NCI-H2196 treated with DMSO at 0.1 percent for 48 hours (cell line): Measurements from ENCODE around the gene COLEC11.
A peak's percentile ranks its signal among the peaks of the same experiment; 100 is the strongest.

Experiments used
- DNase-seq: peaks from one replicate; lab custom pipeline; 2025; ENCODE audit not compliant: unreplicated experiment; lab: John Stamatoyannopoulos, UW

Gene COLEC11

DNA sequence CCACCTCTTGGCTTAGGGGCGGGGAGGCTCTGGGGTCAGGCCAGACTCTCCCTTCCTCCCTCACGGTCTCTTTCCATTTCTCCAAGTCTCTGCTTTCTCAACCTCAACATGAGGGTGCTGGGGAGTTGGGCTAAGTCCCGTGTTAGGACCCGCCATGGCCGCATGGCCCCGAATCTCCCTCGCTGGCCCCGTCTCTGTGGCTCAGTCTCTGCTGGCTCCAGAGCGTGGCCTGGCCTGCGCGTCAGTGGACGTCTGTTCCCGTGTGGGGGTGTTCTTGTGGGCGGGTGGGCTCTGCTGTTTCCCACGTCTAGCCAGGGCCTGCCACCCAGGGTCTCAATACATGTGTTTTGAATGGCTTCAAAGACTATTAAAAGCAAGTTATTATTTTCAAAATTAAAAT is 75.5 kb downstream of the COLEC11 start:
- no peak for DNase-seq

DNA sequence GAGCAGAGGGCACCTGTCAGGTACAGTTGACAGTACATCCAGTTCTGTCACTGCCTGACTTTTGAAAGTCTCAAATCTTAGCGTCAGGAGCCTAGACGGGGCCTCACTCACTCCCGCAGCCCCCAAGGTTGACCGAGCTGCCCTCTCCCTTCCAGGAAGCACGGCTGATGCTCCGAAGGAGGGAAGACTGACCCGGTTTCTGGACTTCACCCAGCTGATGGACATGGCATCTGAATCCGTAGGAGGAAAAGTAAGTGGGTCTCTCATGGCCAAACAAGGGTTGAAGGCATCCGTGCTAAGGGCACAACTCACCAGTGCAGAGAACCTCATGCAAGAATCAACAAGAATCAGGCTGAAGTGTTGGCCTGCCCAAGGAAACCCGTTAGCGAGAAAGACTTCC is 76.0 kb downstream of the COLEC11 start:
- DNase-seq, result no peak

DNA sequence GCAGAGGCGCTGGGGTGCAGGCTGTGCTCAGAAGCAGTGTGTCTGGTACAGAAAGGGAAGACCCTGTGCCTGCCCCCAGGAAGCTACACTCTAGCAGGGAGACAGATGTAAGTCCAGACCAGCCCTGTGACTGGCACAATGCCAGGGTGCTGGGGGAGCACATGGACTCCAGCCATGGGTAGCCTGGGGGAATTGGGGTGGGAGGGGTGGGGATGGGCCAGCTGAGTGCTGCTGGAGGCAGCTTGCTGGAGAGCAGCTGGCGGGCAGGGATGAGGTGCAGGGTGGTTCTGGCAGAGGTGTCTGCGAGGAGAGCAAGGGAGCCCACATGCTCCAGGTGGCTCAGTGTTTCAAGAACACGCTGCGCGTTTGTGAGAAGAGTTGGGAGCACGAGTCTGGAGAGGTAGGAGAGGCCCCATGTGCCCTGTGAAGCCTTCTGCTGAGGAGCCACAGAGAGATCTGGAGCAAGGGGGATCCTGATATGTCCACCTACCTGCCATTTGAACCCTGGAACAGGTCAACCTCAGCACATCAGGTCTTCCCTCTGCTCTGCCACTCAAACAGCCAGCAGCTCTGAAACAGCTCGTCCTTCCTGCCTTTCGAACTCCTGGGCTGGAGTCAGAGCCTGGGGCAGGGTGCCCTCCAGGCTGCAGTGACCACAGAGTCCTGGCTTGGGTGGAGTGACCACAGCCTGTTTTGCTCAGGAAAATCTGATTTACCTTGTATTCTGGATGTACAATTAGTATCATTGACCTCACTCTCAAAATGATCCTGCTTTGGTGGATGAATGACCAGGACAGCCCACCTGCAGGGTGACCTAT is 78.2 kb downstream of the COLEC11 start:
- no peak for DNase-seq

DNA sequence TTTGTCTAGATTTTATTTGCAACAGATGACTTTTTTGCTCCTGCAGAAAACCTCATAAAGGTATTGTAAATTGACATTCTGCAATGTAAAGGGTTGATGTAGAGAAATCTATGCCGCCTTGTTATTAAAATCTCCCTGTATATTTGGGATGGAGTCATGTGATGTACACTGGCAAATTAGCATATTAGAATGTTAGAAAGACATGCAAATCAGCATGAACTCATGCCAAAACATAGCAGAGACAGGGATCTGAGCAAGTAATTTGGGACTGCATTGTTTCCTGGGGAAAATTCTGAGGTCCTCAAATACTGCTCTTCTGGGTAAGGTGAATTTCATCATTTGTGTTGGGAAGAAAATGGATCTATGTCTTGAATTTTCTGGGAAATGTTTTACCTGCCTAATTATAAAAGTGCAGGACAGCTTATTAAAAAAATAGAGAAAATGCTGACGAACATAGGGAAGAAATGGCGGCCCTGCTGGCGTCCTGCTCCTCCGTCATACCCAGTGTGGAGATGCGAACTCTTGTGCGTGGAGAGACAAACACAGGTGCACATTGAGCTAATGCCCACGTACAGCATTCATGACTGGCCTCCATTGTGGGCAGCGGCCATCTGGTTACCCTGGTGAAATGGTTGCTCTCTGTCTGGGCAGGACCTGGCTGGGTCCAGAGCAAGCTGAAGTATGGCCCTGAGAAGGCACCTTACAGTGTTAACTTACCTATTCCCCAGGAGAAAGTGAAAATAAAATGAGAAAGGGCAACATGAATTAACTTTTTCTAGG is 79.3 kb downstream of the COLEC11 start:
- DNase-seq, result no peak

DNA sequence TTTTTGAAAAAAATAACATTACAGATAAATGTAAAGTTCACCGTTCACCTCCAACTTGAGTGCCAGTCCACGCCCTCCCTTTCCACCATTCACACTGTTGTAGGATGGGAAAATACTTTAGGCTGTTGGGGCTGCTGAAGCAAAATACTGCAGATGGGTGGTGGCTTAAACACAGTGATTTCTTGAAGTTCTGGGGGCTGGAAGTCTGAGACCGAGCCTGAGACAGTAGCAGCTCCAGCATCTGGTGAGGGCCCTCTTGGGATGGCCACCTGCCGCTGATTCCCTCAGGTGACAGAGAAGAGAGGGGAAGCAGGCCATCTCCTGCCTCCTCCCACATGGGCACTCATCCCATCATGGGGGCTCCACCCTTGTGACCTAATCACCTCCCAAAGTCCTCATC is 80.8 kb downstream of the COLEC11 start:
- no peak for DNase-seq

DNA sequence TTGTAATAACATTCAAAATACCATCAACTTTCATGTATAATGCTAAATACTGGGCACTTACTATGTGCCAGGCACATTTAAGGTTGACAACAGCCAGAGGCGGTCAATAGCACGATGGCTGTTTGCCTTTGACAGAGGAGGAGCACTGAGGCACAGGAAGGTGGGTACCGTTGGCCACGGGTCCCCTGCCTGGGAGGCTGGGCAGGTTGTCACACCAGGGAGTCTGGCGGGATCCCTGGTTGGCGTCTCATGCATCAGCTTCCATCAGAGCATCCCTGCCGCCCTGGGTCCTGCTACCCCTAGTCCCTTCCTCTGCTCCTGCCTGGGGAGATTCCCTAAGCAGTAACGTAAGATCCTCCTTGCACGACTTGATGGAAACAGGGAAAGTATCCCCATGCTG is 82.5 kb downstream of the COLEC11 start:
- no peak for DNase-seq

DNA sequence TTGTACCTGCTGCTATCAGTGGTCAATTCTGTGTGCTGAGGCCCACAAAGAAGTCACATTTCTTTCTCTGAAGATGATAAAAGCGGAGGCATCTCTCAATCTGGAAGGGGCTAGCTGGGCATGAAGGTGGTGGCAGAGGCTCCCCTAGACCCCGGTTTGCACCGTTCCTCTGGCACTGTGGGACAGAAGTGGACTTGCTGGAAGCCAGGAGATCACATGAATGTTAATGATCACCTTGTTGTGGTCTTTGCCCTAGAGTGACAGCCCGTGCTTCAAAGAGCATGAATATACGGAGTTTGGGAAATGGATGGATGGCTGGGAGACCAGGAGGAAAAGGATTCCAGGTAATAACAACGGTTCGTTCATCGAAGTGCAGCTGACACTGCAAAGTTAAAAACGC is 83.3 kb downstream of the COLEC11 start:
- DNase-seq, result no peak

DNA sequence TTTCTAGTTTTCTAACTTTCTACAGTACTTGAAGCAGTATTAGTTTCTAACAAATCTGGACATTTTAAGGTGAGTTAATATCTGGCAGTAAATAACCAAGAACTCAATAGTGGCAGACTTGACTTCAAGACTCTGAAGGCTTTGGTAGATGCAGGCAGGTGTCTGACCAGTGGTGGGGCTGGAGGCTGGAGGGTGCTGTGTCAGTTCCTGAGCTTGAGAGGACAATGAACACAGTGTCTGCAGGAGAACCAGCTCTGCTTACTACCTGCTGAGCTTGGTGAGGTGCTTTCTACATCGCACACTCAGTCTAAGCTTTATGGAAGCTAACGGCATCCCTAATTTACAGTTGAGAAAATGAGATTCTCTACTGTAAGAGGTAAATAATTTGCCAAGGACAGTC is 84.3 kb downstream of the COLEC11 start:
- no peak for DNase-seq

DNA sequence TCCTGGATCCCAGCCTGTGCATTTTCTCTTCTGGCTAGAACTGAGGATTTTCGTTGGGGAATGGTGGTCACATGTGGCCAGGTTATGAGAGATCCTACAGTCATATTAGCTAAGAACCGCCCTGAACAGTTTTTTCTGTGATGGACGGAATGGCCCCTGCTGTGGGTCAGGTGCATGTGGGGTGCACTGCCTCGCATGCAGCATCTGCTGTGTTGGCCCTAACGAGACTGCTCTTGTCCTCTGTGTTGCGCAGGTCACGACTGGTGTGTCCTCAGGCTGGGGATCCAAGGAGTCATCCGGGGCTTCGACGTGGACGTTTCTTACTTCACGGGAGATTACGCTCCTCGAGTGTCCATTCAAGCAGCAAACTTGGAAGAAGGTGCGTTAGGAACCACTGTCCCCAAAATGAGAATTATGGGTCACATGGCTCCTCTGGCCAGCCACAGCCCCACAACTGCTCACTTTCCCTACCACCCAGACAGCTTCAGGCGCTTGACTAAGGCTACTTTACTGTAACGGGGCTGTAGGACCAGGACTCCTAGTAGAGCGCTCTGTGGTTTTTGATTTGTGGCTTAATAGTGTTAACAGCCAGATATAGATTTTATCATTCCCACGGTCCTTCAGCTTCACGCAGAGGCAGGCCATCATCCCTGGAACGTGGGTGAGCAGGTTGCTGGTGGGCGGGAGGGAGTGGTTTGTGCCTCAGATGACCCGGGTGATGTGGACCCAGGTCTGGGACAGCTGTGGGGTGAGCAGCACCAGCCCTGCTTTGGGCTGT is 84.9 kb downstream of the COLEC11 start:
- DNase-seq, result no peak

DNA sequence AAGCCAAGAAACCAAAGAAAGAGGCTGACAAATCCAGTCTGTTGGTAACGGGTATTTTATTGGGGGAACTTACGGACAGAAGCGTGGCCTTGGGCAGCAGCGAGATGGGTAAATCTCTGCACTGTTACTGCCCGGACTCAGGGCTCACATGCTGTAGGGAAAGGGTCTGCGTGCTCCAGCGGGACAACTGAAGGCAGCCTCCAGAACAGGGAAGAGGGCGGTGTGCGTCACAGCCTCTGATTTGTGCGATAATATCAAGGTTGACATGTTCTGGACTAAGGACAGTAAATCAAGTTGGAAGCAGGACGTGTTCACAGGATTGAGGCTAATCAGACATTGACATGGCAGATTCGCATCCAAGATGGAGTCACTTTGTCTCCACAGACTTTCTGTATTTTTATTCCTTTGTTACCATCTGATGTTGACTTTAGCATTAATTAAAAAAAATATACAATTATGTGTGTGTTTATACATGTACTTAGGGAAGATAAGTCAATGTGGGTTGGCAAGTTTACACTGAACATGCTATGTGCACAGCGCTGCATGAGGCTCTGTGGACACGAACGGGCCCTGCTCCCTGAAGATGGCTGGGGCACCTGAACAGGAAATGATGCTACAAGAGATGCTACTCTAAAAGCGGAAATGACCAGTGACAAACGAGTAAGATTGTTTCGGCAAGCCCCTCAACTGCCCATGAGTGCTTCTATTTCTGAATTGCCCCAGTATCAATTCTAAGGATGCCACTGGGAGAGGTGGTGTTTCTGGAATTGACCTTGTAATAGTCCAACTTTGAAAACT is 85.8 kb downstream of the COLEC11 start:
- no peak for DNase-seq

DNA sequence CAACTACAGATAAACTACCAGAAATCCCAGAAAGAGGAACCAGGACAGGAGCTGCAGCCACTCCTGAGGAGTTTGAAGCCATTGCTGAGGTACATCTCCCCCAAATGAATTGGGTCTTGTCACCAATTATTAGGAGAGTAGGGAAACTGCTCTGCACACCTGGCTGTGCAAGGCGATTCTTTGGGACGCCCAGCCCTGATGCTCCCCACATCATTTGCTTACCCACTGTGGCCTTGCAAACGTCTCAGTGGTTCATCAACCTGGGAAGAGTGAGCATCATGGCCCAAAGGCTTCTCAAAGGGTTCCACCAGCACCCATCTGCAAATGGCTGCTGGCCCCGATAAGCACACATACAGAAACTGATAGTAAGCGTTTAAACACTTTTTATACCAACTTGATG is 86.7 kb downstream of the COLEC11 start:
- DNase-seq, result no peak

DNA sequence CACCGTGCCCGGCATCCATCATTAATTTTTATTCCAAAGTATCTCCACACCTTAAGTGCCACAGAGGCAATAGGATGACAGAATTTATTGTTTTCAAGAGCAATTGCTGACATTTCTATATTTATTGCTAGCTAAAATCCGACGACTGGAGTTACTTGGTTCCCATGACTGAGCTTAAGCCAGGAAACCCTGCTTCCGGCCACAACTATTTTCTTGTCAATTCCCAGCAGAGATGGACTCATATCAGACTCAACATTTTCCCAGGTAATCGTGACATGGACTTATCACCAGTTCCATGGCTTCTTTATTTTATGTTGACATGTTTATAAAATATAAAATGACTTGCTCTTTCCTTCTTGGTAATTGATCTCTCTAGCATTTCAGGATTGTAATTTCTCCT is 87.9 kb downstream of the COLEC11 start:
- no peak for DNase-seq

DNA sequence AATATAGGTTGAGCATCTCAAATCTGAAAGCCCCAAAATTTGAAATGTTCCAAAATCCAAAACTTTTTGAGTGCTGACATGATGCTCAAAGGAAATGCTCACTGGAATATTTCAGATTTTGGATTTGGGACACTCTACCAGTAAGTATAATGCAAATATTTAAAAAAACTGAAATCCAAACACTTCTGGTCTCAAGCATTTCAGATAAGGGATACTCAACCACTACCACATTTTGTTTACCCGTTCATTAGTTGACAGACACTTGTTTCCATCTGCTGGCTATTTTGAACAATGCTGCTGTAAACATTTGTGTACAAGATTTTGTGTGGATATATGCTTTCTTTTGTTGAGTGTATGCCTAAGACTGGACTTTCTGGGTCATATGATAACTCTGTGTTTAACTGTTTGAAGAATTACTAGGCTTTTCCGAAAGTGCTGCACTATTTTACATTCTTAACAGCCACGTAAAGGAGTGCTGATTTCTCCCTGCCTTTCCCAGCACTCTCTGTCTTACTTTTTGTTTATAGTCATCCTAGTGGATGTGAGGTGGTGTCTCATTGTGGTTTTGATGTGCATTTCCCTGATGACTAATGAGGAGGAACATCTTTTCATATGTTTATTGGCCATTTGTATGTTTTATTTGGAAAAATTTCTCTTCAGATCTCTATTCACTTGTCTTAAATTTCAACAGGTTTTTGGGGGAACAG is 89.0 kb downstream of the COLEC11 start:
- no peak for DNase-seq

DNA sequence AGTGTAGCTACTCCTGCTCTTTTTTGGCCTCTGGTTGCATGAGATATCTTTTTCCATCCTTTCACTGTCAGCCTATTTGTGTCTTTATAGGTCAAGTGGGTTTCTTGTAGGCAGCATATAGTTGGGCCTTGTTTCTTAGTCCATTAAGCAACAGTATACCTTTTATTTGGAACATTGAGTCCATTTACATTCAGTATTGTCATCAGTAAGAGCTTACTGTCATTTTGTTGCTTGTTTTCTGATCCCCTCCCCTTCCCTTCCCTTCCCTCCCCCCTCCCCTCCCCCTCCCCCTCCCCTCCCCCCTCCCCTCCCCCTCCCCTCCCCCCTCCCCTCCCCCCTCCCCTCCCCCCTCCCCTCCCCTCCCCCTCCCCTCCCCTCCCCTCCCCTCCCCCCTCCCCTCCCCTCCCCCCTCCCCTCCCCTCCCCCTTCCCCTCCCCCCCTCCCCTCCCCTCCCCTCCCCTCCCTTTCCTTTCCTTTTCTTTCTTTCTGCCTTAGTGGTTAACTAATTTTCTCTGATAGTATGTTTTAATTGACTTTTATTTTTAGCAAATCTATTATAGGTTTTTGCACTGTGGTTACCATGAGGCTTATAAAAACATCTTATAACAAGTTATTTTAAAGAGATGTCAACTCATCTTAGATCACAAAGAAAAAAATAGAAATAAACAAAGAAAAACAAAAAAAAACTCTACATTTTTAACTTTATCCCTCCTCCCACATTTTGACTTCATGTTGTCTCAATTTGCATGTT is 95.3 kb downstream of the COLEC11 start:
- DNase-seq, result no peak

DNA sequence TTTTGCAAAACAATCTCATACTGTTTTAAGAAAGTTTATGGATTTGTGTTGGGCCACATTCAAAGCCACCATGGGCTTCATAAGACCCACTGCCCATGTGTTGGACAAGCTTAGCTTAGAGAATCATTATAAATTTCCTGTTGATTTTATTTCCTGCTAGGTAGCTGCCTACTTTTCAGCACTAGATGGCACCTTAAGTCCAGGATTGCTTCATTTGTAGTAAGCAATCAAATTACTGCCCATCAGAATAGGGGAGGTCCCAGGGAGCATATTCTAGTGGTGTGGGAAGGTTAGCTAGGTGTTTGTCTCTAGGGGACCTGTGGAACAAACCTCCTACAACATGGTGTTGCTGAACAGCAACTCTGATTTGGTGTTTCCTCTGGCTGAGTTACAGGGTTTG is 97.5 kb downstream of the COLEC11 start:
- DNase-seq, result peak; percentile 37
